DMS 273 treated with DMSO at 0.1 percent for 48 hours (cell line): Measurements from ENCODE around the gene POU6F2.

Experiments
- DNase-seq: peaks from one replicate; lab custom pipeline; 2025; lab: John Stamatoyannopoulos, UW

Gene POU6F2

GRCh38 chr7:39069896-39070881 lies 92.5 kb downstream of the POU6F2 start:
- DNase-seq: no peak

GRCh38 chr7:39071116-39071515 lies 93.4 kb downstream of the POU6F2 start:
- no peak for DNase-seq

GRCh38 chr7:39073432-39073831 lies 95.7 kb downstream of the POU6F2 start:
- DNase-seq: no peak

GRCh38 chr7:39075210-39075609 lies 97.5 kb downstream of the POU6F2 start:
- no peak for DNase-seq

GRCh38 chr7:39083781-39084180 lies 106.1 kb downstream of the POU6F2 start:
- no peak for DNase-seq

- no peak for DNase-seq
Observed at GRCh38 chr7:39084349-39084748, 106.6 kb downstream of the POU6F2 start.

GRCh38 chr7:39085189-39085588 lies 107.5 kb downstream of the POU6F2 start:
- no peak for DNase-seq

GRCh38 chr7:39085590-39086049 lies 107.9 kb downstream of the POU6F2 start:
- no peak for DNase-seq

GRCh38 chr7:39086638-39087360 lies 109.1 kb downstream of the POU6F2 start:
- DNase-seq: no peak

GRCh38 chr7:39088730-39089593 lies 111.3 kb downstream of the POU6F2 start:
- peak; percentile 34 for DNase-seq

- DNase-seq: no peak
Observed at GRCh38 chr7:39091145-39091544, 113.4 kb downstream of the POU6F2 start.

- DNase-seq: no peak
Observed at GRCh38 chr7:39091774-39092173, 114.1 kb downstream of the POU6F2 start.

GRCh38 chr7:39094731-39095130 lies 117.0 kb downstream of the POU6F2 start:
- no peak for DNase-seq

GRCh38 chr7:39095875-39096619 lies 118.3 kb downstream of the POU6F2 start:
- DNase-seq: no peak

- no peak for DNase-seq
Observed at GRCh38 chr7:39098506-39098905, 120.8 kb downstream of the POU6F2 start.

- no peak for DNase-seq
Observed at GRCh38 chr7:39099146-39099545, 121.4 kb downstream of the POU6F2 start.

GRCh38 chr7:39100270-39100669 lies 122.6 kb downstream of the POU6F2 start:
- no peak for DNase-seq

- no peak for DNase-seq
Observed at GRCh38 chr7:39102234-39102633, 124.5 kb downstream of the POU6F2 start.

GRCh38 chr7:39105720-39106119 lies 128.0 kb downstream of the POU6F2 start:
- no peak for DNase-seq

- DNase-seq: no peak
Observed at GRCh38 chr7:39125846-39126245, 148.1 kb downstream of the POU6F2 start.

- no peak for DNase-seq
Observed at GRCh38 chr7:39127058-39127457, 149.3 kb downstream of the POU6F2 start.
